NCI-H1694 (cell line): ENCODE results near the gene ZSCAN5A.
"Not testable (repeated sequence)": the region's sequence is repeated elsewhere in the genome, so short reads cannot be mapped to it uniquely, and the experiment has no call there.

Experiments
- DNase-seq: peaks from one replicate; lab custom pipeline; 2025; lab: John Stamatoyannopoulos, UW

Gene ZSCAN5A

GRCh38 chr19:56314018-56314380, 640 bp downstream of the ZSCAN5A start:
- DNase-seq = no peak

DNA sequence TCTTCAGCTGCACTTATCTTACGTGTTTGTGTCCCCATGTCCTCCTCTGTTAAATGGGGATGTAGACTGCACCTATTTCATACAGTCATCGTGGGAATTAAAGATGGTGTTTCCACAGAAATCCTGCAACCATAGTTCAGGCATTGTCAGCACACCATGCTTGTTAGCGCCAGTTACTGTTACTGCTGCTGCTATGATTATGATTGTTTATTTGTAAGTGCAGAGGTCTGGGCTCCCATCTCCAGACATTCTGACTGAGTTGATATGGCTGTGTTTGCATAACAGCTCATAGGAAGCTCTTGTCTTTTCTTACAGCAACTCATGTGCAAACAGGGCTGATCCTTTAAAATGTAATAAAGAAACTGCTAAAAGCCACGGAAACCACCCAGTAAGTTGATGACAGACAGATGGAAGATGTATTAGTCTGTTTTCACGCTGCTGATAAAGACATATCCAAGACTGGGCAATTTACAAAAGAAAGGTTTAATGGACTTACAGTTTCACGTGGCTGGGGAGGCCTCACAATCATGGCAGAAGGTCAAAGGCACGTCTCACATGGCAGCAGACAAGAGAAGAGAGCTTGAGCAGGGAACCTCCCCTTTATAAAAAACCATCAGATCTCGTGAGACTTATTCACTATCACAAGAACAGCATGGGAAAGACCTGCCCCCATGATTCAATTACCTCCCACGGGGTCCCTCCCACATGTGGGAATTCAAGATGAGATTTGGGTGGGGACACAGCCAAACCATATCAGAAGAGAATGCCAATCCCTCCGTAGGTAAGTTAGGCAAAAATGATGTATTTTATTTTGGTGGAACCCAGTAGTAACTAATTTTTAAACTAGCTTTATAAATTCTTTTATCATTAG, 1.6 kb downstream of the ZSCAN5A start:
- DNase-seq = no peak

- no peak for DNase-seq
These were observed 2.3 kb downstream of the ZSCAN5A start for GRCh38 chr19:56312342-56312741.

- DNase-seq = no peak
These were observed 4.2 kb downstream of the ZSCAN5A start for GRCh38 chr19:56310462-56310861.

GRCh38 chr19:56309511-56310185, 5.0 kb downstream of the ZSCAN5A start:
- peak; percentile 1 for DNase-seq

DNA sequence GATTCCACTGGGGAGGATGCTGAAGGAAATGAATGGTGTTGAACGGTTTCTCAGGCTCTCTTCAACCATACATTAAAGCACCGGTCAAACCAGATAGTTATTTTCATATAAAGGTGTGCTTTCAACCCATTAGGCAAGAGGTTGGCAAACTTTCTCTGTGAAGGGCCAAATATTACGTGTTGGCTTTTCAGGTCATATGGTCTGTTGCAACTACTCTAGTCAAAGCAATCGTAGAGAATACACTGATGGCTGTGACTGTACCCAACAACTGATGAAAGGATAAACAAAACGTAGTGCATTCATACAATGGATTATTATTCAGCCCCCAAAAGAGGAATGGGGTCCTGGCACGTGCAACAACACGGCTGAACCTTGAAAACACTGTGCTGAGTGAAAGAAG, 5.8 kb downstream of the ZSCAN5A start:
- DNase-seq = no peak

GRCh38 chr19:56307062-56307461, 7.6 kb downstream of the ZSCAN5A start:
- DNase-seq = not testable (repeated sequence)

- no peak for DNase-seq
These were observed 8.6 kb downstream of the ZSCAN5A start for GRCh38 chr19:56306016-56306415.

GRCh38 chr19:56304243-56304642, 10.4 kb downstream of the ZSCAN5A start:
- no peak for DNase-seq

GRCh38 chr19:56301886-56302620, 12.6 kb downstream of the ZSCAN5A start:
- DNase-seq = no peak

DNA sequence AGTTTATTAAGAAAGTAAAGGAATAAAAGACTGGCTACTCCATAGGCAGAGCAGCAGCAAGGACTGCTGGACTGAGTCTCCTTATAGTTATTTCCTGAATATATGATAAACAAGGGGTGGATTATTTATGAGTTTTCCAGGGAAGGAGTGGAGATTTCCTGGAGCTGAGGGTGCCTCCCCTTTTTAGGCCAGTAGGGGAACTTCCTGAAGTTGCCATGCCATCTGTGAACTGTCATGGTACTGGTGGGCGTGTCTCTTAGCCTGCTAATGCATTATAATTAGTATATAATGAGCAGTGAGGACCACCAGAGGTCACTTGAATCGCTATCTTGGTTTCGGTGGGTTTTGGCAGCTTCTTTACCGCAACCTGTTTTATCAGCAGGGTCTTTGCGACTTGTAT, 13.5 kb downstream of the ZSCAN5A start:
- no peak for DNase-seq

GRCh38 chr19:56299688-56300087, 15.0 kb downstream of the ZSCAN5A start:
- DNase-seq = no peak

- DNase-seq = no peak
These were observed 17.6 kb downstream of the ZSCAN5A start for GRCh38 chr19:56297010-56297409.

DNA sequence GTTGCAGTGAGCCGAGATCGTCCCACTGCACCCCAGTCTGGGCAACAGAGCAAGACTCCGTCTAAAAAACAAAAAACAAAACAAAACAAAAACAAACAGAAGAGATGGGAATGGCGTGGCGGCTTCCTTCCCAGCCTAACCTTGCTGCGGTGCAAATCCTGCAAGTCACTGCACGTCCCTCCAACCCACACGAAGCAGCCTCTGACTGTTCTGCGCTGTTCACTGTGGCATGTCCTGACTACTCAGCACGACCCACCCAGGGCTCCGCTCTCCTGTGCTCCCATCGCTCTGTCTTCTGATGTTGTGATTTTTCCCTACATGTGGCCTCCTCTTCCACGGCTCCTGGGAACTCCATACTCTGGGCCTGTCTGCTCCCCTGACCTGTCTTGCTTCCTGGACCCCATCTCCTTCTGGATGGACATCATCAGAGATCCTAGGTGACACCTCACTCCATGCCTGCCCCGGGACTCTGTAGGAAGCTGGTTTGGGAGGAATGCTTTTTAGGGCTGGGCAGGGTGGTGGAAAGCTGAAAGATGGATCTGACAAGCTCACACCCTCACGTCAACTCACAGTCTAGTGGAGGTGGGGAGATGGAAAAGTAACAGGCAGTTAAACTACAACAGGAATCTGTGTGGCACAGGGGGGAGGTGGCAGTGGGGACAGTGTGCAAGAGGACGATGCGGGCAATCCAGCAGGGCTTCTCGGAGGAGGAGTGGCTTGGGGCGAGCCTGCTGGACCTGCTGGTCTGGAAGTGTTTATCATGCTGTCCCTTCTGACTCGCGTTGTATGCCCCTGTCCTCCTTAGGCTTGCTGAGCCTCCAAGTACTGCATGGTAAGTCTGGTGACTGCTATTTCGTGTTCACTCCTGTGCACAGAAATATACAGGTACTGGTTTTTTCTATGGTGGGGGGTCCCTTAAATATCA, 18.8 kb downstream of the ZSCAN5A start:
- no peak for DNase-seq

- no peak for DNase-seq
These were observed 20.1 kb downstream of the ZSCAN5A start for GRCh38 chr19:56294549-56294948.

- DNase-seq = no peak
These were observed 22.8 kb downstream of the ZSCAN5A start for GRCh38 chr19:56291867-56292266.

- no peak for DNase-seq
These were observed 24.5 kb downstream of the ZSCAN5A start for GRCh38 chr19:56290104-56290503.

- no peak for DNase-seq
These were observed 29.9 kb downstream of the ZSCAN5A start for GRCh38 chr19:56284746-56285145.

GRCh38 chr19:56282809-56283208, 31.8 kb downstream of the ZSCAN5A start:
- no peak for DNase-seq

DNA sequence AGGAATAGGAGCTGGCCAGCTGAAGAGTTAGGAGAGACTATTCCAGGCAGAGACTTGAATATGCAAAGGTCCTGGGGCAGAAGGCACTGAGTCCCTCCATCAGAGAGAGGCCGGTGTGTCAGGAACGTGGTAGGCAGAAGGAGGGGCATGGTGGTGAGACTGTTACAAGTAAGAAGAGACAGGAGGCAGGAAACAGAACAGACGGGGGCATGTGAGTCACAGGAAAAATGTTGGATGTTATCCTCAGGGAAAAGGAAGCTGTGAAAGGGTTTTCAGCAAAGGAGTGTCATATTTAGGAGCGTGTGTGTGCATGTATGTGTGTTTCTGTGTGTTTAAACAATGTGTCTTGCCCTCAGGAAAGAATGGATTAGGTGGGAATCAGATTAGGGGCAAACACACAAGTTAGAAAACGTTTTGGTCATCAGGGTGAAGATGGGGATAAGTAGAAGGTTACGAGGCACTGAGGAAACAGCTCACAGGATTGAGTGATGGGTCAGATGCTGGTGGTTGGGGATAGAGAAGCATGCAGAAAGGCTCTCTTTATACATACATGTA, 41.0 kb downstream of the ZSCAN5A start:
- DNase-seq = no peak

DNA sequence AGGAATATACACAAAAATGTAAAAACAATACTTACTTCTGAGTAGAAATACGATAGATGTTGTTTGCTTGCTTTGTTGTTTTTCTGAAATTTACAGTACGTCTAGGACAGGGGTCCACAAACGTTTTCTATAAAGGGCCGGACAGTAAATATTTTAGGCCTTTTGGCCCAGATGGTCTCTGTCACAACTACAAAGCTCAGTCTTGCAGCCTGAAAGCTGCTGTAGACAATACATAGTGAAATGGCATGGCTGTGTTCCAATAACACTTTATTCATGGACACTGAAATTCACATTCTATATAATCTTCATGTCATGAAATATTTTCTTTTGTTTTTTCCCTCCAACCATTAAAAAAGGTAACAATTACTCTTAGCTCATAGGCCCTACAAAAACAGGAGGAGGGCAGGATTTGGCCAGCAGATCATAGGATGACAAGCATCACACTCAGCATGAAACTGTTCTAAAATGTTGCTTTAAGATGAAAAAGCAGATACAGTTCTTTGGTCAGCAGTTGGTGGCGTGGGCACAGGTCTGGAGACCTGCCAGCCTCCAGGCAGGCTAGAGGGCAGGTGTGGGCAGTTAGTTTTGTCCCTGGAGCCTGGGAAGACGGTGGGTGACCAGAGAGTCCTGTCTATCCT, 42.4 kb downstream of the ZSCAN5A start, which contains the start of gene EDDM13:
Gene EDDM13 (plus strand): TSS at position 588 of the 638 bp plus-strand sequence. CDS start 87 bp downstream, outside the sequence.
- no peak for DNase-seq
